NCI-H1105 treated with DMSO at 0.1 percent for 48 hours (cell line): Measurements from ENCODE around the gene JPH3.

Source experiments
- DNase-seq: peaks from one replicate; lab custom pipeline; 2025; lab: John Stamatoyannopoulos, UW

The JPH3 gene

GRCh38 chr16:87681981-87682570 is 79.8 kb downstream of the JPH3 start:
- DNase-seq = no peak

- DNase-seq = no peak
These were observed 80.6 kb downstream of the JPH3 start for GRCh38 chr16:87682852-87683399.

GRCh38 chr16:87684106-87684677 is 81.9 kb downstream of the JPH3 start:
- no peak for DNase-seq

- DNase-seq = no peak
These were observed 82.5 kb downstream of the JPH3 start for GRCh38 chr16:87684711-87685404.

- DNase-seq = no peak
These were observed 83.1 kb downstream of the JPH3 start for GRCh38 chr16:87685405-87685755.

GRCh38 chr16:87685766-87686165 is 83.5 kb downstream of the JPH3 start:
- DNase-seq = no peak

GRCh38 chr16:87686697-87687096 is 84.4 kb downstream of the JPH3 start:
- no peak for DNase-seq

GRCh38 chr16:87687126-87687910 is 85.0 kb downstream of the JPH3 start:
- no peak for DNase-seq

- no peak for DNase-seq
These were observed 85.8 kb downstream of the JPH3 start for GRCh38 chr16:87687998-87688529.

GRCh38 chr16:87688876-87689815 is 86.8 kb downstream of the JPH3 start:
- no peak for DNase-seq

- DNase-seq = no peak
These were observed 87.7 kb downstream of the JPH3 start for GRCh38 chr16:87689956-87690465.

- no peak for DNase-seq
These were observed 88.8 kb downstream of the JPH3 start for GRCh38 chr16:87690911-87691685.

- DNase-seq = no peak
These were observed 89.4 kb downstream of the JPH3 start for GRCh38 chr16:87691686-87692079.

GRCh38 chr16:87692176-87692575 is 89.9 kb downstream of the JPH3 start:
- DNase-seq = no peak

- no peak for DNase-seq
These were observed 90.4 kb downstream of the JPH3 start for GRCh38 chr16:87692756-87693155.

- DNase-seq = no peak
These were observed 91.5 kb downstream of the JPH3 start for GRCh38 chr16:87693827-87694226.

GRCh38 chr16:87694441-87695125 is 92.3 kb downstream of the JPH3 start:
- no peak for DNase-seq

- no peak for DNase-seq
These were observed 93.2 kb downstream of the JPH3 start for GRCh38 chr16:87695534-87695933.

GRCh38 chr16:87696726-87697125 is 94.4 kb downstream of the JPH3 start:
- no peak for DNase-seq

- no peak for DNase-seq
These were observed 94.9 kb downstream of the JPH3 start for GRCh38 chr16:87697256-87697655.
